T-cell (primary cell): ENCODE data around the gene AP4S1. TPM values are rescaled to one million over a fixed set of nuclear protein-coding genes. Genes with fewer than 3 reads are reported as not detected.

Experiments used
- ATAC-seq, 4 experiments: fragments of 200-7000 bp in 3 of 4; fragments of 150-1000 bp in 1 of 4; cut with Tn5 transposase; replicated peaks in 1 of 4; 1 replicate in 3 of 4; 2 replicates in 1 of 4; pipeline ENCODE4 v1.10.0; 2021; ENCODE audit warnings: moderate library complexity in 3 of 4, mild to moderate bottlenecking in 2 of 4, moderate number of reproducible peaks in 1 of 4
- CTCF ChIA-PET, 2 donors: fragments of 300-600 bp; sonication (Branson Sonifier 250); formaldehyde crosslinking; loops; one replicate each; lab custom pipeline; 2022; ENCODE audit warnings: antibody characterized with exemption in 2 of 2; lab: Charles Lee
- POLR2A ChIA-PET, 2 donors: fragments of 300-600 bp; sonication (Branson Sonifier 250); formaldehyde crosslinking; loops; one replicate each; lab custom pipeline; 2022; ENCODE audit warnings: antibody characterized with exemption in 2 of 2; lab: Charles Lee
- DNase-seq, 35 experiments: peaks; one replicate each; pipeline versions ENCODE4 v3.0.0 to v3.0.0-alpha.2; 2013 to 2023
- H3K27ac ChIP-seq: one replicate; pipeline ENCODE4 v1.5.1; 2013; ENCODE audit warnings: low read length
- H3K27me3 ChIP-seq, 2 experiments: replicated peaks in 1 of 2; 1 replicate in 1 of 2; 2 replicates in 1 of 2; pipeline versions ENCODE4 v1.6.1 to v1.7.0; 2013; ENCODE audit warnings: low read length in 1 of 2, mixed read lengths in 1 of 2; ENCODE audit not compliant: control insufficient read depth in 2 of 2, insufficient read depth in 2 of 2; ENCODE audit errors: extremely low read depth in 1 of 2
- H3K36me3 ChIP-seq, 2 donors: 1 replicate in 1 of 2; 2 replicates in 1 of 2; pipeline versions ENCODE4 v1.6.1 to v1.7.0; 2013; ENCODE audit warnings: low read length in 1 of 2; ENCODE audit not compliant: control insufficient read depth in 2 of 2, insufficient read depth in 1 of 2; ENCODE audit errors: extremely low read depth in 1 of 2
- H3K4me1 ChIP-seq, 2 experiments: 1 replicate in 1 of 2; 2 replicates in 1 of 2; pipeline versions ENCODE4 v1.6.1 to v1.7.0; 2013; ENCODE audit warnings: low read length in 2 of 2, mixed read lengths in 1 of 2; ENCODE audit not compliant: insufficient read depth in 2 of 2, control insufficient read depth in 1 of 2; ENCODE audit errors: extremely low read depth in 1 of 2
- H3K4me3 ChIP-seq, 2 donors: 1 replicate in 1 of 2; 2 replicates in 1 of 2; pipeline versions ENCODE4 v1.5.1 to v1.7.0; 2013; ENCODE audit warnings: mild to moderate bottlenecking in 2 of 2, low read length in 1 of 2, moderate library complexity in 1 of 2; ENCODE audit not compliant: control insufficient read depth in 1 of 2; ENCODE audit errors: extremely low read depth in 1 of 2
- H3K9me3 ChIP-seq: 2 replicates; pipeline ENCODE4 v1.7.0; 2013
- H3K27ac Mint-ChIP-seq, 2 donors: one replicate each; pipeline ENCODE4 v1.8.0; 2020 to 2021; ENCODE audit warnings: mild to moderate bottlenecking in 2 of 2, mixed read lengths in 2 of 2
- H3K27me3 Mint-ChIP-seq, 2 donors: one replicate each; pipeline ENCODE4 v1.8.0; 2021 to 2022; ENCODE audit warnings: mixed read lengths in 2 of 2
- H3K36me3 Mint-ChIP-seq: one replicate; pipeline ENCODE4 v1.8.0; 2021; ENCODE audit warnings: mixed read lengths
- H3K4me1 Mint-ChIP-seq, 3 donors: one replicate each; pipeline ENCODE4 v1.8.0; 2020 to 2022; ENCODE audit warnings: mixed read lengths in 3 of 3, mild to moderate bottlenecking in 1 of 3
- H3K4me3 Mint-ChIP-seq, 3 donors: one replicate each; pipeline ENCODE4 v1.8.0; 2020 to 2022; ENCODE audit warnings: mild to moderate bottlenecking in 3 of 3, mixed read lengths in 3 of 3, moderate library complexity in 3 of 3
- H3K9me3 Mint-ChIP-seq, 3 donors: one replicate each; pipeline ENCODE4 v1.8.0; 2020 to 2022; ENCODE audit warnings: mixed read lengths in 3 of 3
- WGBS: methylation state at CpG from one replicate; pipeline ENCODE4 v1.1.5; 2013; ENCODE audit warnings: missing lambda C conversion rate; ENCODE audit not compliant: insufficient coverage; 5-methylcytosine and 5-hydroxymethylcytosine counted together
- total RNA-seq, 35 experiments: library from RNA in 6 of 35; stranded (reverse) in 6 of 35; fragments of 120-200 nt in 1 of 35; gene quantifications; one replicate each; pipeline versions ENCODE4 v1.2.1 to v1.2.4 and lab custom pipeline; 2013 to 2026

AP4S1 gene
- total RNA-seq, 5 donors from 2014 or later (not counting 1 experiment from before 2014, with no cell fraction given): 12.7 to 16.5 (median 14.7) TPM

DNA sequence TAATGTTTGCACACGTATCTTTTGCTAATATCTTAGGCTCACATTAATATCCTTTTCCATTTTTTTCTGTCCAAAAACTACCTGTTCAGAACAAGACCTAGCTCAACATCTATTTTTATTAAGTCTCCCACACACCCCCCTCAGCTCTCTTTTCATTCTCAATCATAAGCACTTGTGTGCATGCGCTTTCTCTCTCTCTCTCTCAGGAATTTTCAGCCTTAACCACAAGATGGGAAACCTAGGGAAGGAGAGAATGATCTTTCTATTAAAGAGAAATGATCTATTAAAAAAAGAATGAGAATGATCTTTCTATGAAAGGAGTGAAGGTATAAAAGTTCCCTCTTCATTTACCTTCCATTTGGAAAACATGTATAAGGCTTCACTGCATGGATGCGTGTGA lies 39.7 kb upstream of the AP4S1 start:
- CTCF ChIA-PET: interaction anchor here in 1 of 2 donors (0.8 kb wide), 1 partner anchor 97 kb away, joined by 3 read pairs; no protein-coding TSS in a partner anchor
- Histone ChIP-seq H3K36me3 (no peaks in the 10 kb centered on the region), H3K27me3 (no peaks in the 10 kb centered on the region), H3K9me3 (no peaks in the 10 kb centered on the region), H3K4me3 (no peak overlapping the region), H3K4me1 (no peaks in the 10 kb centered on the region), H3K27ac (no peak overlapping the region)
- POLR2A ChIA-PET: no interaction called here
- H3K4me1 Mint-ChIP-seq: peaks cover 26 to 34% (median 30%) of the 10 kb centered on the region in 3 donors
- DNase-seq (no peak), ATAC-seq (no peak)
- WGBS: 100% methylated on average over 1 of the region's 3 CpGs
- H3K4me3 Mint-ChIP-seq: no peak overlapping the region
- peaks cover 5% of the 10 kb centered on the region for H3K36me3 Mint-ChIP-seq
- peak overlapping the region in 1 of 2 donors; percentile 12 for H3K27ac Mint-ChIP-seq
- H3K27me3 Mint-ChIP-seq: no peaks in the 10 kb centered on the region
- H3K9me3 Mint-ChIP-seq: no peaks in the 10 kb centered on the region

DNA sequence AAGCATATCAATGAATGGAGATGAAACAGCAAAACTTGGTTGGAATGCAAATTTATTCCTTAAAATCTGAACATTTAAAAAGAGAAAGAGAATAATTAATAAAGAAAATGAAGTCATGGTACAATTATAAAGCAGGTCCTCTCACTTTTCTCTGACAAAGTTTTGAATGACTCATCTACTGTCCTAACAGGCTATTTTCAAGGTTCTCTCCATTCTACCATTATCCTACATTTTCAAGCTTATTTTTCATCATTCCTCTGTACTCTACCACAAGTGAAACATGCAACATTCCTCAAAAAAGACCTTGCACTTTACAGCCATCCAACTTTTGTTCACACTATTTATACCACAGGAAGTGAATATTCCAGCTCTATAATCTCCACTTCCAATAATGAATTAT lies 36.9 kb upstream of the AP4S1 start:
- no peaks in the 10 kb centered on the region for H3K27me3 ChIP-seq
- Mint-ChIP-seq H3K4me3 (no peak overlapping the region), H3K36me3 (peaks cover 8% of the 10 kb centered on the region), H3K27me3 (no peaks in the 10 kb centered on the region), H3K9me3 (no peaks in the 10 kb centered on the region), H3K4me1 (peaks cover 40 to 46% (median 41%) of the 10 kb centered on the region in 3 donors), H3K27ac (peak overlapping the region in 1 of 2 donors; percentile 52)
- no peak for DNase-seq
- ChIA-PET CTCF (interaction anchor here in 1 of 2 donors (0.6 to 1.5 kb wide), 3 partner anchors 10 to 367 kb away, joined by 3 read pairs; no protein-coding TSS in a partner anchor), POLR2A (interaction anchor here in 1 of 2 donors (0.6 kb wide), 1 partner anchor 22 kb away, joined by 3 read pairs; no protein-coding TSS in a partner anchor)
- no peak overlapping the region for H3K27ac ChIP-seq
- H3K4me1 ChIP-seq: peaks cover 0 to 4% of the 10 kb centered on the region in 2 experiments
- no peaks in the 10 kb centered on the region for H3K36me3 ChIP-seq
- no peak overlapping the region for H3K4me3 ChIP-seq
- H3K9me3 ChIP-seq: no peaks in the 10 kb centered on the region
- no peak for ATAC-seq

DNA sequence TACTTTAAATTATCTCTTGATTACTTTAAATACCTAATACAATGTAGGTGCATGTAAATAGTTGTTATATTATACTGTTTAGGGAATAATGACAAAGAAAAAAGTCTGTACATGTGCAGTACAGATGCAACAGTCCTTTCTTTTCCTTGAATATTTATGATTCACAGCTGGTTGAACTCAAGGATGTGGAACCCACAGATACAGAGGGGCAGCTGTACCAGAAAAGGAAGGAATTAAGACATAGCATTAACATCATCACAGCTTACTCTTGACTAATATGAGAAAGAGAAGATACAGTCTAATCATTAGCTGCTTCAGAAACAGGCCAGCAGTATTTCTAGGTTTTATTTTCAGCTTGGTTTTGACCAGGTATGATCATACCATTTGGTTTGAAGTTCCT lies 34.7 kb upstream of the AP4S1 start:
- no peak overlapping the region for H3K27ac Mint-ChIP-seq
- H3K27me3 ChIP-seq: no peaks in the 10 kb centered on the region
- peaks cover 8% of the 10 kb centered on the region for H3K36me3 Mint-ChIP-seq
- no peaks in the 10 kb centered on the region for H3K9me3 Mint-ChIP-seq
- DNase-seq (no peak), ATAC-seq (no peak)
- no peaks in the 10 kb centered on the region for H3K9me3 ChIP-seq
- H3K36me3 ChIP-seq: no peaks in the 10 kb centered on the region
- H3K4me3 ChIP-seq: no peak overlapping the region
- ChIA-PET POLR2A (no interaction called here), CTCF (no interaction called here)
- H3K27ac ChIP-seq: no peak overlapping the region
- H3K4me1 Mint-ChIP-seq: peaks cover 51 to 57% (median 52%) of the 10 kb centered on the region in 3 donors
- H3K4me1 ChIP-seq: peaks cover 2 to 4% of the 10 kb centered on the region in 2 experiments
- H3K4me3 Mint-ChIP-seq: no peak overlapping the region
- no peaks in the 10 kb centered on the region for H3K27me3 Mint-ChIP-seq

DNA sequence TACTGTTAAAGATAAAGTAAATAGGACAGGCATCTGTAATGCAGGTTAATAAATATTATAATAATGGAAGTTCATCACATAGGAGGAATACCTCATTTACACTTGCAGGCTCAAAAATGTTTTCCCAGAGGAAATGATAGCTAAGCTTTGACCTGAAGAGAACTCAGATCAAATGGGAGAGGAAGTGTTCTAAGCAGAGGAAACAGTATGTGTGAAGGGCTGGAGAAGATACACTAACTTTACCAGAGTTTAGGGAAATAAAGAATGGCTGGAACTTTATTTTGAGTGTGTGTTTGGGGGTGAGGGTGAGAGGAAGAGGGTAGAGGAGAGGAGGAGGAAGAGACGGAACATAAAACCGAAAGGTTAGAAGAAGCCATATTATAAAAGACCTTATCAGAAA lies 34.0 kb upstream of the AP4S1 start:
- H3K27ac Mint-ChIP-seq: peak overlapping the region; percentile 24 to 30
- no peaks in the 10 kb centered on the region for H3K9me3 ChIP-seq
- H3K36me3 ChIP-seq: no peaks in the 10 kb centered on the region
- H3K4me3 Mint-ChIP-seq: no peak overlapping the region
- H3K4me1 Mint-ChIP-seq: peaks cover 46 to 60% (median 59%) of the 10 kb centered on the region in 3 donors
- no peaks in the 10 kb centered on the region for H3K9me3 Mint-ChIP-seq
- CTCF ChIA-PET: no interaction called here
- H3K36me3 Mint-ChIP-seq: peaks cover 8% of the 10 kb centered on the region
- POLR2A ChIA-PET: no interaction called here
- H3K4me3 ChIP-seq: no peak overlapping the region
- H3K27me3 Mint-ChIP-seq: no peaks in the 10 kb centered on the region
- H3K27me3 ChIP-seq: no peaks in the 10 kb centered on the region
- H3K4me1 ChIP-seq: peaks cover 4% of the 10 kb centered on the region in 2 experiments
- no CpG with 5 or more reads among the region's 2 CpGs for WGBS
- no peak for ATAC-seq
- DNase-seq: no peak
- H3K27ac ChIP-seq: no peak overlapping the region

DNA sequence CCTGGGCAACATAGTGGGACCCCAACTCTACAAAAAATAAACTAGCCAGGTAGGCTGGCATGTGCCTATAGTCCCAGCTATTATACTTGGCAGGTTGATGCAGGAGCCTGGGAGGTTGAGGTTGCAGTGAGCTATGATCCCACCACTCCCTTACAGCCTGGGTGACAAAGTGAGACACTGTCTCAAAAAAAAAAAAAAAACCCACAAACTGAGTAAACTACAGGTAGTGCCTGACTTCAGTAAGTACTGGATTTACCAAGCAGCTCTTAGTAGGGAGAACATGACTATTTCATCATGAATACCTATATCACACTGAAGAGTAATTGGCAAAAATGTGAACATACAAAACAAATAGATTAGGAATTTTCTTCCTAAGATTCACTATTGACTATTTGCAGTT lies 32.4 kb upstream of the AP4S1 start:
- ChIA-PET CTCF (interaction anchor here (0.5 to 1.1 kb wide), 5 partner anchors 13 to 891 kb away, joined by 3 to 5 read pairs (median 5); no protein-coding TSS in a partner anchor), POLR2A (interaction anchor here (0.6 kb wide), 3 partner anchors 11 to 1077 kb away, joined by 3 to 7 read pairs (median 4); no protein-coding TSS in a partner anchor)
- ATAC-seq: no peak

DNA sequence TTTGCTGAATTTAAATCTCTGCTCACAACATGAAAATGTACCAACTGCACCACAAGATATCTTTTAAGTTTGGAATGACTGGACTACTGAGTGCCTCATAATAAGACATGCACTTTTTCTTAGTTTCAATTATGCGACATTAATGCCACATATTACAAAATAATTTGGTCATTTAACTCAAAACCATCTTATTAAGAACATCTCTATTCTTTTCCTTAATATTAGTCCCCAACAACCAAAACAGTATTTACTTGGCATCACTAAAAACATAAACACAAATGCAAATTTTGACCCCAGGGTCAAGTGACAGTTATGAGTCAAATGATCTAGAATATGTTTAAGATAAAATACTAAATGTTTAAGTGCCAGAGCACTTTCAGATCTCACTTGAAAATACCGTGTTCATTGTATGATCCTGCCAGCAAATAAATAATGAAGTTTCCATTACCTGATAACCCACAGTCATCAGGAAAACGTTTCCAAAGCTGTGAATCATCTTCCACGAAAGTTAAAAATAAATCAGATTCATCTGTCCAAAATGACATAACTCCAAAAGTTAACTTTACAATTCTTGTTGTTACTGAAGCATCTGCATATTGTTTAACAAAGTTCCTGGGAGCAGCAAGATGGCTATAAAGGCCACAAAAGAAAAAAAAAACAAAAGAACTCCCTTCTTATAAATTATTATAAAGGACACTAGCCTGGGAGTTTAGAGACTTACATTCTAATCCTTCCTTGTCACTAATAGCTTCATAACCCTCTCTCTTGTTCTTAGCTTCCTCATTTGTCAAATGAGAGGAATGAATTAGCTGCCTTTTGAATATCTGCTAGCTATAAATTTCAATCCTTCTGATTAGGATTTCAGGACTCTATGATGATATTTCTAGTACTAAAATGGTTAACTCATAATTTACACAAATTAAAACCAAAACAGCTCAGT lies 30.5 kb upstream of the AP4S1 start:
- H3K4me3 ChIP-seq: no peak overlapping the region
- peaks cover 3% of the 10 kb centered on the region for H3K9me3 ChIP-seq
- no peak overlapping the region for H3K27ac ChIP-seq
- no peak overlapping the region for H3K27ac Mint-ChIP-seq
- no peaks in the 10 kb centered on the region for H3K27me3 Mint-ChIP-seq
- H3K36me3 ChIP-seq: peaks cover 0 to 5% of the 10 kb centered on the region in 2 donors
- DNase-seq (no peak), ATAC-seq (no peak)
- peaks cover 4% of the 10 kb centered on the region in 2 experiments for H3K4me1 ChIP-seq
- no peak overlapping the region for H3K4me3 Mint-ChIP-seq
- H3K27me3 ChIP-seq: no peaks in the 10 kb centered on the region
- POLR2A ChIA-PET: no interaction called here
- WGBS: 33% methylated on average over 1 of the region's 4 CpGs
- H3K36me3 Mint-ChIP-seq: peaks cover 29% of the 10 kb centered on the region
- peaks cover 46 to 56% (median 53%) of the 10 kb centered on the region in 3 donors for H3K4me1 Mint-ChIP-seq
- CTCF ChIA-PET: interaction anchor here (0.6 to 1.1 kb wide), 3 partner anchors 11 to 16 kb away, joined by 4 to 5 read pairs (median 4); no protein-coding TSS in a partner anchor
- peaks cover 2 to 19% (median 5%) of the 10 kb centered on the region in 3 donors for H3K9me3 Mint-ChIP-seq

More for the DNA sequence above, 32.4 kb upstream of the AP4S1 start:
- Histone ChIP-seq H3K9me3 (no peaks in the 10 kb centered on the region), H3K27me3 (no peaks in the 10 kb centered on the region), H3K4me1 (peaks cover 4% of the 10 kb centered on the region in 2 experiments), H3K36me3 (peaks cover 0 to 2% of the 10 kb centered on the region in 2 donors), H3K27ac (no peak overlapping the region), H3K4me3 (no peak overlapping the region)
- peaks cover 46 to 65% (median 62%) of the 10 kb centered on the region in 3 donors for H3K4me1 Mint-ChIP-seq
- no peak for DNase-seq
- peaks cover 16% of the 10 kb centered on the region for H3K36me3 Mint-ChIP-seq
- no peak overlapping the region for H3K4me3 Mint-ChIP-seq
- no peaks in the 10 kb centered on the region for H3K27me3 Mint-ChIP-seq
- peaks cover 0 to 8% (median 0%) of the 10 kb centered on the region in 3 donors for H3K9me3 Mint-ChIP-seq
- H3K27ac Mint-ChIP-seq: no peak overlapping the region
